Kasumi-1 (cell line): ENCODE measurements around the gene DNAJC13.
"Not testable (repeated sequence)": the region's sequence is repeated elsewhere in the genome, so short reads cannot be mapped to it uniquely, and the experiment has no call there.

ENCODE experiments used
- DNase-seq, 2 experiments: peaks; one replicate each; lab custom pipeline; 2025; lab: John Stamatoyannopoulos, UW

Gene DNAJC13

GRCh38 chr3:132545471-132545870 lies 128.2 kb downstream of the DNAJC13 start:
- DNase-seq: no peak

GRCh38 chr3:132549169-132549568 lies 131.9 kb downstream of the DNAJC13 start:
- DNase-seq: no peak

- DNase-seq: peak; percentile 14 to 17
Measured at GRCh38 chr3:132549890-132550578, 132.7 kb downstream of the DNAJC13 start.

GRCh38 chr3:132550579-132551305 lies 133.4 kb downstream of the DNAJC13 start:
- peak; percentile 44 to 58 for DNase-seq

- DNase-seq: no peak
Measured at GRCh38 chr3:132553826-132554225, 136.5 kb downstream of the DNAJC13 start.

- DNase-seq: no peak
Measured at GRCh38 chr3:132554437-132554836, 137.1 kb downstream of the DNAJC13 start.

- no peak for DNase-seq
Measured at GRCh38 chr3:132555306-132556035, 138.2 kb downstream of the DNAJC13 start.

GRCh38 chr3:132556036-132556386 lies 138.7 kb downstream of the DNAJC13 start:
- DNase-seq: not testable (repeated sequence)

GRCh38 chr3:132556508-132557159 lies 139.3 kb downstream of the DNAJC13 start:
- DNase-seq: no peak

GRCh38 chr3:132561003-132561402 lies 143.7 kb downstream of the DNAJC13 start:
- no peak for DNase-seq

GRCh38 chr3:132563420-132564069 lies 146.2 kb downstream of the DNAJC13 start:
- no peak for DNase-seq

GRCh38 chr3:132564070-132564465 lies 146.8 kb downstream of the DNAJC13 start:
- DNase-seq: no peak

- DNase-seq: no peak
Measured at GRCh38 chr3:132568422-132568821, 151.1 kb downstream of the DNAJC13 start.

- no peak for DNase-seq
Measured at GRCh38 chr3:132569153-132569552, 151.9 kb downstream of the DNAJC13 start.

- DNase-seq: no peak
Measured at GRCh38 chr3:132569580-132569979, 152.3 kb downstream of the DNAJC13 start.

GRCh38 chr3:132570016-132570415 lies 152.7 kb downstream of the DNAJC13 start:
- DNase-seq: no peak

GRCh38 chr3:132573797-132574211 lies 156.5 kb downstream of the DNAJC13 start:
- no peak for DNase-seq

GRCh38 chr3:132587401-132587800 lies 170.1 kb downstream of the DNAJC13 start:
- DNase-seq: no peak
